Left kidney (tissue), 2 donors: ENCODE data around the gene AREL1. TPM values are rescaled to one million over a fixed set of nuclear protein-coding genes. Genes with fewer than 3 reads are reported as not detected.
A peak's percentile ranks its signal among the peaks of the same experiment; 100 is the strongest.

Experiments used
- DNase-seq: peaks from one replicate; pipeline ENCODE4 v3.0.0-alpha.2; 2013
- polyA plus RNA-seq: library from polyadenylated mRNA; unstranded; fragments of 120-200 nt; gene quantifications from one replicate; pipeline ENCODE4 v1.2.1, GENCODE V29; 2013; ENCODE audit not compliant: insufficient read length

Gene AREL1
- polyA plus RNA-seq, 1 donor: 42.2 TPM

DNA sequence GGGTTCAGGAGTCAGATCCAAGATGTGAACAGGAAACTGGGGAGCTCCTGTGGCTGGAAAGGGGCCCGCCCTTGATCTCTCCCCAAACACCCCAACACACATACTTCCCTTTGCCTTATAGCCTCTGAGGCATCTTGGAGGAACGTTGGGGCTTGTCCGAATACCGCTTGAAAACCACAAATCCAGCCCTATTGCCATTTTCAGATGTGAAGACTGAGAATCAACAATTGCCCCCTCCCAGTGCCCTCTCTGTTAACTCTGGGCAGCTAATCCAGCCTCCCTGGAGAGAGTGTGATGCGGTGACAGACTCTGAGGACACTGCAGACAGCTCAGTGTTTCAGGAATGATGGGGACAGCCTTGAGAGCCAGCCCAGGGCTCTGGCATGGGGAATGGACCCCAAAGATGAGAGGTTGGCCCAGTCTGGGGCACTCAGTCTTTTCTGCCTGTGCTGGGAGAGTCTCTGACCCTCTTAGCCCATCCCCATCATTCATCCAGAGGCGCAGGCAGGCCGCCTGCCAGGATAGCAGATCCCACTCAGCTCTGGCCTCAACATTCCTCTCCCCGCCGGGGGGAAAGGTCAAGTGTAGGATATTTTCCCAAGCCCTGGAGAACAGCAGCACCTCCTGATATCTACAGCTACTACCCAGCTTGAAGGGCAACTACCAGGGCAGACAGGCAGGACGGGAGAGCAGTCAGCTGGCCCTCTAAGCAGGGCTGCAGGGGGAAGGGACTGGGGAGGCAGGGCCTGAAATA, 76.3 kb downstream of the AREL1 start:
- DNase-seq: no peak

DNA sequence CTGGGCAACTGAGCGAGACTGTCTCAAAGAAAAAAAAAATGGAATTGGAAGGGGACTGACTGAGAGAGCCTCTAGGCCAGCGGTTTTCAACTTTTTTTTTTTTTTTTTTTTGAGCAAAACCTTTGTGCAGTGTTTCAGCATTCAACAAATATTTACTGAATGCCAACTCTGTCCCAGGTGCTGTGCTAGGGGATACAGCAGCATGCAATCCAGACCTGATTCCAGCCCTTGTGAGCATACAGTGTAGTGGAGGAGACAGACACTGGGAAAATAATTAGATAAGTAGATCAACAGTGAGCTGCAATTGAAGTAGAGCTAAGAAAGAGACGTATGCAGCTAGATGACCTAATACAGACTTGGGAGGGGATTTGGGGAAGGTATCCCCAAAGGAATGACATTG, 77.0 kb downstream of the AREL1 start:
- DNase-seq: no peak

DNA sequence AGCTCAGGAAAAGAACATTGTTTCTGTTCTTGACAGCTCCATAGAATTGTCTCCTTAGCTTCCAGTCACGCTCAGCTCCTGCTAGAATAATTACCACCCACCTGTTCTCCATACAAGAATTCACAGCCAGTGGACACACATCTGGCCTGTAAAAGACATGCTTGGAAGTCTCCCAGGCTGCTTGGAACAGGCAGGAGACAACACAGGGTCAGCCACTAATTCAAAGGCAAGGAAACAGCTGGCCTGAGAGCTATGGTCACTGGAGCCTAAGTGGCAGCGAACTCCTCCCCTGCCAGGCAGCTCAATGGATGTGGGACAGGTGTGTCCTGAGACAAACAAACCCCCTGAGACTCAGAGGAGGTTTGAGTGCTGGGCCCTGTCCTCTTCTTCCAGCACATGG, 77.9 kb downstream of the AREL1 start:
- DNase-seq: no peak

GRCh38 chr14:74634481-74634880, 78.4 kb downstream of the AREL1 start:
- no peak for DNase-seq

DNA sequence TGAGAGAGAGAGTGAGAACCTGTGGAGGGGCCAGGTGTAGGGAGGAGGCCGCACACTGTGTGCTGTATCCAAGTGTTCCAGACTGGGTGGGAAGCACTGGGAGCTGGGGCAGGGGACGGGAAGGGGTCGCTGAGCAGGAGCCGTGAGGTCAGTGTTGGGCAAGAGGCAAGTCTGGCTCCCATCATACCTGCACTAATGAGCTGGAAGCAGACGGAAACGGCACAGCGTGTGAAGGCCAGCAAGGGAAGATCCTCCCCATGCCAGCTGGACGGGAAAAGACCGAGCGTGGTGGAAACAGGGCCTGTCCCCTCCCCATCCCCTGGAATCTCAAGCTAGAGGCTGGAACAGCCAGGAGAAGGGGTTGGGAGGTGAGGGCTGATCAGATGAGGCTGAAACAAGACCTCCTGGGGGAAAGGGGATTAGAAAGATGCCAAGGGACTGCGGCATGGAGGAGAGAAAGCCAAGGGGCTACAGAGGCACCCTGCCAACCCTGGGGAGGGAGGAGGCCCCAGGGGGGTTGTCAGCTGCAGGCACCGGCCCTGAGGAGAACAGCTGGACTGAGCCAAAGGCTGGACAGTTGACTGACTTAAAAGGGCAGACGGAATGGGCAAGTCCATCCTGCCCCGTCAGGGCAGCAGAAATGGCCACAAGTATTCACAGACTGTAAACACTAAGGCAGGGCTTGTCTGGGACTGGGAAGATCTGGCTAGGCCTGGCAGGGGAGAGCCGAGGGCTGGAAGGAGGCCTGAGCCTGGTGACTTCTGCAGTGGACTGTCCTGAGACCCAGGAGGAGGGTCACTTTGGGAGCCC, 81.8 kb downstream of the AREL1 start:
- no peak for DNase-seq

- no peak for DNase-seq
These were observed 84.5 kb downstream of the AREL1 start for GRCh38 chr14:74628418-74628817.

DNA sequence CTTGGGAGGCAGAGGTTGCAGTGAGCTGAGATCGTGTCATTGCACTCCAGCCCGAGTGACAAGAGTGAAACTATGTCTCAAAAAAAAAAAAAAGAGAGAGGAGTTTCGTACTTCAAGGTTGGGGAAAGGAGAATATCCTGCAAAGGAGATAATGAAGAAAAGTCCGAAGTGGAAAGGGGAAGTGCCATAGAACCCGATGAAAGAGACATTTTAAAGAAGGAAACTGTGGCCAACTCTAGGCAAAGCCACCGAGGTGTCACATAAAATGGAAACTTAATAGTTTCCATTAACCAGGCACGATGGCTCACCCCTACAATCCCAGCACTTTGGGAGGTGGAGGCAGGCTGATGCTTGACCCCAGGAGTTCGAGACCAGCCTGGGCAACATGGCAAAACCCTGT, 85.8 kb downstream of the AREL1 start:
- DNase-seq: no peak

- DNase-seq: no peak
These were observed 90.6 kb downstream of the AREL1 start for GRCh38 chr14:74622257-74622656.

DNA sequence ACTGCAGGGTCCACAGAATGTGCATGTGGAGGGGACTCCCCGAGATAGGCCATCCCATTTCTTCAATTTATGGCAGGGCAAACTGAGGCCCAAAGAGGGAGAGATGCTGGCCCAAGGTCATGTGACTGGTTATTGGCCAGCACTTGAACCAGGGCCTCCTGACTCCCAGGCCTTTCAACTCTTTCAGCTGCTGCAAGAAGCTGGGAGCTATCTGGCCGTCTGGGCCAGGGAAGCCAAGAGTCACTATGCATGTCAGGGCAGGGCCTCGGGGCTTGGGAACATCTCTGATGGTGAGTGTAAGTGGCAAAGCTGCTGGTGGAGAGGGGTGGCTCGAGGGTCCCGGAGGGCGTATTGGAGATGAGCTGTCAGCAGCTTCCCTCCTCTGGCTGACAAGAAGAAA, 91.3 kb downstream of the AREL1 start:
- DNase-seq: no peak

DNA sequence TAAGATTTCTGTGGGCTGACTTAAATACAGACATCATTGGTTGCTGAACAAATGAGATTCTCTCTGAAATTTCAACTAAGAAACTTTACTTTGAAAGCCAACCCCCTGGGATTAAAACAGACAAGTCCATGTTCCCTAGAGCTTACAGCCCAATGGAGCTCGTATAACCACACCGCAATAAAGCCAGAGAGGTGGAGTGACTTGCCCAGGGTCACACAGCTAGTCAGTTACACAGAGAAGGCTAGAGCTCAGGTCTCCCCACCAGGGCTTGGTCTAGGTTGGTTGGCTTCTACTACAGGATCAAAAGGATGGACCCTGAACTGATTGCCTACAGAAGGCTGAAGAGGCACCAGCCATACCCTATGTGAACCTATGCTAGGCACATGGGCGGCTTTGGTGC, 92.0 kb downstream of the AREL1 start:
- no peak for DNase-seq

- DNase-seq: no peak
These were observed 92.4 kb downstream of the AREL1 start for GRCh38 chr14:74620497-74620921.

DNA sequence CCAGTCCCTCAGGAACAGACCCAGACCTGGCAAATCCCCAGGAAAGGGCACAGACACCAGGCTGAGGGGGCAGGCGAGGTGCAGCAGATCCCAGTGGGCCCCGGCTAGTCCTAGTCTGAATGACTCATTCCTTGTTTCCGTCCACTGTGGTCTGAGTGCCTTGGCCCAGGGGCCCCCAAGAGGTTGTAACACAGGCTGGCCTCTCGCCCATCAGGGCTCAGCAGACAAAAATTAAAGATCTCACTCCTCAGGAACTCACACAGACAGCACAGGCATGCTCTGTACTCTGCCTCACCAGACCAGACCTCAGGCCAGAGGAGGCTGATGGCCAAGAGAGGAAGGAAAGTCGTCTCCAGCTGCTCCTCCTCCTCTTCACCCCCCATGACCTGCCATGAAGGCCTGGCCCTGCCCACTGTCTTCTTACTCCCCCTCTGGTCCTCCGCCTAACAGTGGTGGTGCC, 93.2 kb downstream of the AREL1 start:
- DNase-seq: no peak

GRCh38 chr14:74618078-74618952, 94.6 kb downstream of the AREL1 start:
- no peak for DNase-seq

GRCh38 chr14:74616996-74617700, 95.7 kb downstream of the AREL1 start:
- no peak for DNase-seq

DNA sequence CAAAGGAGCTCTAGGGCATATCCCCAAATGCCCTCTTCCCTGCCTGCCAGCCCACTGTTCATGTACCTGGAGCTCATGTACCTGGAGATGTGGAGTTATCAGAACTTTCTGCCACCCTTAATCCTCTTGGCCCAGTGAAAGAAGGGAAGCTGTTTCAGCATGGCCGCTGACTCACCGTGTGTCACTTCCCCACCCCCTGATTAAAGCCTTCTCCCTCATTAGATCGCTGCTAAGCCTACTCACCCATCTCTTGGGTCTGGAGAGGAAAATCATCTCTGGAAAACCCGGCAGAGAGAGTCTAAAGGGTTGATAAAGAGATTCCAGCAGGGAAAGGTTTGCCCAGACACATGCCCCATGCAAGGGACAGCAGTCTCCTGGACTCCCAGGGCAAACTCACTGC, 96.4 kb downstream of the AREL1 start:
- no peak for DNase-seq

DNA sequence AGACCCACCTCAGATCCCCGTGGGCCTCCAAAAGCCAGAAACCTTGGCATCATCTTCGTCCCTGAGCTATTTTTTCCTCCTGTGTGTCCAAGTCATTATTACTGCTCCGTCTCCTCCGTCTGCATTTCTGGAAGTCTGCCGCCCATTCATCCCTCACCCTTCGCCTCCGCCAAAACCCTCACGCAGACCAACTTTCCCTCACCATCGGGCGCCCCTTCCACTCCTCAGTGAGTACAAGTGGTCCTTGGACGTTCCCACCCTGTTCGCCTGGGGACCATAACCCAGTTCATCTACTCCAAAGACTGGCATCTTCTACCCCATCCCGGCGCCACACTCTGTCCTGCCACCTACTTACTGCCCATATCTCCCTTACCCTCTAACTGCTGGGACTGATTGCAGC, 97.1 kb downstream of the AREL1 start:
- no peak for DNase-seq

DNA sequence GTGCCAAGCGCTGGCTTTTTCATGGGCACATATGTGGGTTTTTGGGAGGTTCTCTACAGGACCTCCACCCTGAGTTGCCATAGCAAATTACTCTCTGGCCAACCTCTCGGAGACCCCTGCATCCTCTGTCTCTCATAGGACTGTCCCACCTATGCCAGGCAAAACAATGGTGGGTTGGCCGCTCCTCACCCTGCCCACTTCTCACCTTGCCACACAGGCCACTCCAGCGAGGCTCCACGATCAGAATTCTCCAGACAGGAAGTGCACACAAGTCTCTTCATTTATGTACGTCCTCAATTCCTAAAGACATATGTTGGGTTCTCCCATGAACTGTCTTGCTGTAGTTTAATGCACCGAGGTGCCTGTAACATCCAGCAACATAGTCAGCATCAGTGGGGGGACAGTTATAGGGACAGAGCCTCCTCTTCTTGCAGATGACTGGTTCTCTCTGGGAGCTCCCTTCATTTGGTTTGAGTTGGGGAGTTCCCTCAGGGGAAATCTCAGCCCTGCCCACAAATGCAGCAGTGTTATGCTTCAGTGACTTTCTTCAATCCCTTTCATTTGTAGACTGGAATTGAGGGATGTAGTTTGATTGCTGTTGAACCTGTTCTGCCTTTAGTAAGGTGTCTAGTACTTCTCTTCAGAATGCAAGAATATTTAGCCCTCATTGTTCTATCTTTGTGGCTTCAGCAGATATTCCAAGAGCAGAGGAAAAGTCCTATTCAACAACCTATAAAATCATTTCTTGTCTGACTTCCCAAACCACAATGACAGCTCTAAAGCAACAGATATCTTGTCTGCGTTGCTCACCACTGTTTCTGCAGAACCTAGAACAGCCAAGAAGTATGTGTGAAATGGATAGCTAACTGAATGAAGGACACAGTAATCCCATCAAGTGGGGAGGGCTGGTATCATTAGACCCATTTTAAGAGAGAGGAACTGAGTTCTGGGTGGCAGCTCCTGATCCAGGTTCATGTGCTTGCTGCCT, 98.1 kb downstream of the AREL1 start:
- no peak for DNase-seq

- DNase-seq: no peak
These were observed 99.5 kb downstream of the AREL1 start for GRCh38 chr14:74613211-74613914.

GRCh38 chr14:74612350-74613021, 100.4 kb downstream of the AREL1 start:
- peak; percentile 63 for DNase-seq
